ENCODE results near the gene DCST2.

The DCST2 gene

DNA sequence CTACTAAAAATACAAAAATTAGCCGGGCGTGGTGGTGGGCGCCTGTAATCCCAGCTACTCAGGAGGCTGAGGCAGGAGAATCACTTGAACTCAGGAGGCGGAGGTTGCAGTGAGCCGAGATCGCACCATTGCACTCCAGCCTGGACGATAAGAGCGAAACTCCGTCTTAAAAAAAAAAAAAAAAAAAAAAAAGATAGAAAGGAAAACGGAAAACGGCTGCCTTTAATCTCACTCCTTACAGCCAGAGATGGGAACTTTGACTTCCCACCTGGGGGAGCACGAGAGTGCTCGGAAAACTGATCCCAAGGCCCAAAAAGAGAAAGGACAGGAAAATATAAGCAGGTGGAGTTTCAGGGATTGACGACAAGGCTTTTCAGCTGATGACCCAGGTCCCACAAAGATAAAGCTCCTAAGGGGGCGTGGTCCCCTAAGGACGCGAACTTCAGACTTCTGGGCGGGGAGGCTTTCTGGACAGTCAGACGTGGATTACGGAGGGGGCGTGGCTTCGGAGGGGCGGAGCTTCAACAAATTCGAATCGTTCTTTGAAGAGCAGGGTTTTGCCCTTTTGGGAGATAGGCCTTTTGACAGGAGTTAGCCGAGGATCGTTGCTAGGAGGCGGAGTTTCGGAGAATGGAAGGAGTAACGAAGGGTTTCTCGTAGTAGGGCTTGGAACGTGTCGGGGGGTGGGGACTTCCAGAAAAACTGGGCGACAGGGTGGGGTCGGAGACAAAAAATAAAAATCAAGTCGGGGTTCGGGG is 60.1 kb downstream of the DCST2 start:
- peak; percentile 99 for DNase-seq

DNA sequence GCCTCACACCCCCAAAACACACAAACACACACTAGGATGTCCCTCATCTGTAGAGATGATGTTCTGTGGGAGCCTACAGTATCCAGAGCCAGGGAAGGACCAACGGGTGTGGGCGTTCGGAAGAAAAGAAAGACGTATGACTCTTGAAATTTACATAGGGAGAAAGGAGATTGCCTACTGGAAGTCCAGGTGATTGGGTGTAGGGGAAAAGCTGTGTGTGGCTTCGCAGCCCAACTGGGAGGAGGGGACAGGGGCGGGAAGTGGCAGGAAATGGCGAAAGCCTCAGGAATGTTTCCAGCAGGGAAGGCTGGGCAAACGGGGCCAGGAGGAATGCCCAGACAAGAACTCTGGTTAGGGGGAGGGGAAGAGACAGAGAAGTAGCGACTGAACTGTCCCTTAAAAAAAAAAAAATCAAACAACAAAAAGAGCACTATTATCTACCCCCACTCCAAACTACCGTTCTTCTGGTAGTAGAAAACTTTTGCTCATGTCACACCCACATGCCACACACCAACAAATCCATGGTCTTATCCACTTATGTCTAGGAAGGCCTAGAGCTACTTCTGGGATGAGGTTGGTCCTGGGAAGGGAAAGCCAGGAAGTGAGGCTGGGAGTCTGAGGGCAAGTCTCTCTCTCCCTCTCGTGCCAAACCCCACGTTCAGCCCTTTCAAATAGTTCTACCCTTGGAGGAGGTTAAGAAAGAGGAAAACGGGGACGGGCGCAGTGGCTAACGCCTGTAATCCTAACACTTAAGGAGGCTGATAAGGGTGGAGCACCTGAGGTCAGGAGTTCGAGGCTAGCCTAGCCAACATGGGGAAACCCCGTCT is 60.9 kb downstream of the DCST2 start:
- DNase-seq = no peak

DNA sequence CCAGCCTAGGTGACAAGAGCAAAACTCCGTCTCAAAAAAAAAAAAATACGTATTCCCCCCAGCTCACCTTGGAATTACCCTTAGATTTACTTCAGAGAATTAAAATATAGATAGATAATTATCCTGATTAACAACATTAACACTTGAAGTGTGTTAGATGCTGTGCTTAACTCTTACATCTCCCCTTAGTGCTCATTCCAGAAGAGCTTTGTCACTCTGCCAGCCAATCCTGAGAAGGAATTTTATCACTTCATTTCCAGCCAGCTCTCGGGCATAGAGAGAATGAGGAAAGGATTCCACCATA is 61.4 kb downstream of the DCST2 start:
- DNase-seq = no peak

DNA sequence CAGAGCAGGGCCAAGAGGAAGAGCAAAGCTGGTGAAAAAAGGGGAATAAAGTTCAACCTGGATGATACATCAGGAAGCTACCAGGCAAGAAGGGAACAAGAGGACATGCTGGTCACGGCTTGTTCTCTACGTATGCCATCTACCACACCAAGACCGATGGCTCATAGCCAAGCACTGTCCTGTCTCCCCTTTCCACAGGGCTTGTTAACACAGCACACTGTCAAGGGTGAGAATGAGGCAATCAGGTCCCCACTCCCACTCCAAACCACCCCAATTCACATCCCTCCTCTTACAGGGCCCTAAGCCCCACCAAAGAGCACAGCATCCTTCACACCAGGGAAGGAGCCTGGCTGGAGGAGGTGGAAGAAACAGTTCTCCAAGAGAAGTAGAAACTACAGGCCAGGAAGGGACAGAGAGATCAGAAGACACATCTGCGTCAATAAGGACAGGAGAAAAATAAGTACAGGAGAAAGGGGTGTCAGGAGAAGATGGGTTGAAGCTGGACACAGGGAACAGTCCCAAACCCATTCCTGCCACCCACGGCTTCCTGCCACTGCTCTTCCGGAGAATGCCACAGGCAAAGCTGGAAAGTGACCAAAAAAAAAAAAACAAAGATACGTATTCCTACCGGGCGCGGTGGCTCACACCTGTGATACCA is 62.1 kb downstream of the DCST2 start:
- DNase-seq = no peak

DNA sequence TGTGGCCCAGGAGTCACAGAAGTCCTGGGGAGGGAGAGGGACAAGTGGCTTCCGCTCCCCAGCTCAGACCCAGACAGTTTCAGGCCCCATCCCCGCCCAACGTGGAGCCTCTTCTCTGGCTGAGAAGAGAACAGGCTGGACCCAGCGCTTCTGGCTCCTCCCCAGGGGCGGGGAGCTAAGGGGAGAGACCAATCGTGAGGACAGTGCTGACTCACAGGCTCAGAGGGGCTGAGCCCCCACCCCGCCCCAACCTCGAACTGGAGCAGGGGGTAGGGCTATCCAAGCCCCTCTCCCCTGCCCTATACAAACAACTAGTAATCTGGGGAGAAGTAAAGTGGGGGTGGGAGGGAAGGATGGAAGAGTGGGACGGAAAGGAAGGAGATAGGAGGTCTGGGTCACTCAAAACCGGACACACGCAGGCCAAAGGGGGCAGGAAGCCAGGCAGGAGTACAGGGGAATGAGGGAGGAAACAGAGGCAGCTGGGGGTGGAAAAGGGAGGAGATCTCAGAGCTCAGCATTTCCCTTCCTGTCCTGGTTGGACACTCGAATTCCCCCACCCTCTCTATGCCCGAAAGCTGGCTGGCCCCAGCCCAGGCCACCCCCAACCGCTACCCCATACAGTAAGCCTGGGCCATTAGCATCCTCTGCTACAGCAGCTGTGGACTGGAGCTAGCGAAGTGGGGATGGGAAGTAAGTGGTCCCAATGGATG is 62.8 kb downstream of the DCST2 start, which contains the start of gene SHC1:
TSS of gene SHC1 (minus strand) at position 117 of the 710 bp plus-strand sequence. CDS start 221 bp downstream, outside the sequence.
- peak; percentile 61 to 68 for DNase-seq

DNA sequence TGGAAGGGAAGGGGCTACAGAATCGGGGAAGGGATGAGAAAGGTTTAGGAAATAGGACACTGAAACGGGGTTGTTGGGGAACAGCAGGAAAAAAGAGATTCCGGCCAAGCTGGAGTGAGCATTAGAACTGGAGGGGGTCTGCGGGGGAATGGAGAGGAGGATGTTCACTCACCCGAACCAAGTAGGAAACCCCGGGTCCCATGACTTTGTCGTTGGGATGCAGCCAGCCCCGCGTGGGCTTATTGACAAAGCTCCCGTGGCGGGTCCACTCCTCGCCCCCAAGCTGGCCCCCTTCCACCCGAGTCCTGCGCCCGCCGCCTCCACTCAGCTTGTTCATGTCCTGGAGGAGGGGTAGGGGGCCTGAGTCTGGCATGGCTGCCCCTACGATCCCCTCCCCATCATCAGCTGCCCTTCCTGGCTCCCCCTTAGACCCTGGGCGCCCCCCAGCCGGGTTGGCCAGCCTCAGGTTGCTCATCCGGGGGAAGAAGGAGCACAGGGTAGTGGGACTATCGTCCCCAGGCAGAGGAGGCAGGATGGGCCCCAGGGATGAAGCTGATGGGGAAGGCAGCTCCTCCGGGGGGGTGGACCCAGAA is 63.6 kb downstream of the DCST2 start:
- DNase-seq = no peak

DNA sequence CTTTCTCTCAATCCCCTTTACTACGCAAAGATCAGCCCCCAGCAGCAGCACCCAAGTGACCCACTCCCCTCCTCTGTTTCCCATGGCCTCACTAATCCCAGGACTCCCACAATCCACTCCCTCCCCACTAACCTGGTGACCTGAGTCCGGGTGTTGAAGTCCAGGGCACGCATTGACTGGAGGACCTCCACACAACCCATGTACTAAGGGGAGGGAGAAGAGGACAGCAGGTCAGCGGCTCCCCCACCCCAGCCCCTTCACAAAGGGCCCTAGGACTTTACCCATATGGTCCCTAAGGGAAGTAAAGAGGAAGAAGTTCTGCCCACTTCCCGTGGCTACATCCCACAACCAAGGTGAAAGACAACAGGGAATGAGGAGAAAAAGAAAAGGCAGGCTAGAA is 64.3 kb downstream of the DCST2 start:
- DNase-seq = no peak

DNA sequence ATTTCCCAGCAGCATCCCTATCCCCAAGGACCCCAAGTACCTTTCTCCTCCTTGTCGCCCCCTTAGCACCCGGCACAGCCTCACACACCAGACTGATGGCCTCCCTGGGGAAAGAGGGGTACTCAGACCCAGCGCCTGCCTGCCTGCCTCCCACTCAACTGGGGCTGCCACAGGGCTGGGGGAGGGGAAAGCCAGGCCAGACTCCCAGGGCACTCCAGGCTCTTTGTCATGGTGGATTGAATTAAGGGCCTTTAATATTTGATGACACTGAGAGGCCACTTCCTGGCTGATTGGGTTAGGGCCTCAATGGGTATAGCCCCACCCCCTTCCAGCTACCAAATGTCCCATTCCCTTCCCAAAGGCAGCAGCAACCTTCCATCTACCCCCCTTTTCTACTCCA is 64.8 kb downstream of the DCST2 start:
- DNase-seq = no peak

All from activated CD4-positive, alpha-beta T cell treated with anti-CD3 and anti-CD28 coated beads, Interleukin-2, amount 50 U/mL, for 48 hours (primary cell).